Neural cell (in vitro differentiated cells): Measurements from ENCODE around the gene ZNF497. TPM values are rescaled to one million over a fixed set of nuclear protein-coding genes. Genes with fewer than 3 reads are reported as not detected.

ENCODE experiments used
- H2AFZ ChIP-seq: fragments of 200-600, 300-800 bp; sonication (generic), shearing (Covaris generic); 2 replicates; pipeline ENCODE4 v1.6.0; 2014; ENCODE audit warnings: low read depth, mild to moderate bottlenecking, antibody characterized with exemption, low read length, moderate library complexity
- H3F3A ChIP-seq: fragments of 200-600 bp; shearing (Covaris generic); 2 replicates; pipeline ENCODE4 v1.6.1; 2016; ENCODE audit warnings: mild to moderate bottlenecking, moderate library complexity, mixed read lengths, antibody characterized with exemption, low read length; ENCODE audit not compliant: insufficient read depth, poor library complexity, severe bottlenecking
- H3K27ac ChIP-seq: fragments of 200-600, 300-800 bp; sonication (generic), shearing (Covaris generic); 2 replicates; pipeline ENCODE4 v1.5.1; 2014; ENCODE audit warnings: mild to moderate bottlenecking, low read length, moderate library complexity
- H3K27me3 ChIP-seq: fragments of 300-800, 200-600 bp; sonication (generic), shearing (Covaris generic); 2 replicates; pipeline ENCODE4 v1.6.0; 2014; ENCODE audit warnings: mild to moderate bottlenecking, low read depth, low read length, moderate library complexity; ENCODE audit not compliant: insufficient read depth
- H3K36me3 ChIP-seq: fragments of 300-800, 200-600 bp; sonication (generic), shearing (Covaris generic); 2 replicates; pipeline ENCODE4 v1.5.1; 2014; ENCODE audit warnings: mild to moderate bottlenecking, antibody characterized with exemption, low read length, moderate library complexity; ENCODE audit not compliant: insufficient read depth
- H3K4me2 ChIP-seq: fragments of 300-800, 200-600 bp; sonication (generic), shearing (Covaris generic); 2 replicates; pipeline ENCODE4 v1.6.0; 2014; ENCODE audit warnings: mild to moderate bottlenecking, low read length
- H3K4me3 ChIP-seq: fragments of 300-800, 200-600 bp; sonication (generic), shearing (Covaris generic); 2 replicates; pipeline ENCODE4 v1.5.1; 2014; ENCODE audit warnings: mild to moderate bottlenecking, low read length, moderate library complexity
- H3K79me2 ChIP-seq: fragments of 200-600 bp; shearing (Covaris generic); replicated peaks from 2 replicates; pipeline ENCODE4 v1.6.0; 2014; ENCODE audit warnings: mild to moderate bottlenecking, low read length, moderate library complexity; ENCODE audit not compliant: insufficient read depth
- H3K9ac ChIP-seq: fragments of 300-800, 200-600 bp; sonication (generic), shearing (Covaris generic); 2 replicates; pipeline ENCODE4 v1.6.1; 2016; ENCODE audit warnings: mild to moderate bottlenecking, low read length, mixed read lengths
- H3K9me2 ChIP-seq: fragments of 200-600 bp; shearing (Covaris generic); 2 replicates; pipeline ENCODE4 v1.6.1; 2016; ENCODE audit warnings: mild to moderate bottlenecking, low read length, mixed read lengths; ENCODE audit not compliant: insufficient read depth
- H3K9me3 ChIP-seq: fragments of 200-600, 300-800 bp; sonication (generic), shearing (Covaris generic); 2 replicates; pipeline ENCODE4 v1.6.1; 2016; ENCODE audit warnings: mild to moderate bottlenecking, mixed run types, low read length, moderate library complexity, mixed read lengths
- H4K20me1 ChIP-seq: fragments of 200-600 bp; shearing (Covaris generic); 2 replicates; pipeline ENCODE4 v1.6.1; 2016; ENCODE audit warnings: mild to moderate bottlenecking, mixed run types; ENCODE audit not compliant: insufficient read depth
- CTCF ChIP-seq: fragments of 450-650 bp; IDR thresholded peaks from 2 replicates; pipeline ENCODE4 v1.5.1; 2014; ENCODE audit warnings: antibody characterized with exemption, mild to moderate bottlenecking, moderate library complexity; ENCODE audit not compliant: poor library complexity, severe bottlenecking
- EP300 ChIP-seq: fragments of 450-650 bp; conservative IDR thresholded peaks from 2 replicates; pipeline ENCODE4 v1.6.1; 2014; ENCODE audit warnings: antibody characterized with exemption, mild to moderate bottlenecking, moderate library complexity; ENCODE audit not compliant: poor library complexity, severe bottlenecking
- EZH2 ChIP-seq: fragments of 200-600, 300-800 bp; shearing (Covaris generic), sonication (generic); IDR thresholded peaks from 2 replicates; pipeline ENCODE4 v1.6.1; 2014; ENCODE audit warnings: antibody characterized with exemption, low read length, borderline replicate concordance, mild to moderate bottlenecking; ENCODE audit not compliant: insufficient read depth, poor library complexity, severe bottlenecking
- MXI1 ChIP-seq: fragments of 450-650 bp; conservative IDR thresholded peaks from 2 replicates; pipeline ENCODE4 v1.6.1; 2014; ENCODE audit warnings: antibody characterized with exemption, mild to moderate bottlenecking; ENCODE audit not compliant: poor library complexity, severe bottlenecking
- POLR2AphosphoS5 ChIP-seq: IDR thresholded peaks from 2 replicates; pipeline ENCODE4 v1.6.1; 2012
- RAD21 ChIP-seq: fragments of 450-650 bp; conservative IDR thresholded peaks from 2 replicates; pipeline ENCODE4 v1.6.1; 2014; ENCODE audit warnings: antibody characterized with exemption, mild to moderate bottlenecking, moderate library complexity
- REST ChIP-seq: IDR thresholded peaks from 2 replicates; pipeline ENCODE4 v1.6.1; 2012; ENCODE audit warnings: borderline replicate concordance
- SMC3 ChIP-seq: fragments of 450-650 bp; conservative IDR thresholded peaks from 2 replicates; pipeline ENCODE4 v1.6.1; 2014; ENCODE audit warnings: antibody characterized with exemption, mild to moderate bottlenecking, moderate library complexity; ENCODE audit not compliant: poor library complexity
- TAF1 ChIP-seq: IDR thresholded peaks from 2 replicates; pipeline ENCODE4 v1.6.1; 2012; ENCODE audit warnings: low read depth
- polyA plus RNA-seq: library from polyadenylated mRNA; depleted of rRNA; stranded (reverse); fragments of >200 nt; gene quantifications from 2 replicates; pipeline ENCODE4 v1.2.3, GENCODE V29; 2014

The ZNF497 gene
- polyA plus RNA-seq, 1 donor from 2014 or later: 13.7 TPM

GRCh38 chr19:58335630-58336029 lies 26.9 kb downstream of the ZNF497 start:
- Histone ChIP-seq H3K9me3 (no peaks in the 10 kb centered on the region), H3K4me2 (no peak overlapping the region), H2AFZ (no peak overlapping the region), H3K4me3 (no peak overlapping the region), H3K36me3 (peaks cover 10% of the 10 kb centered on the region), H3K9ac (no peak overlapping the region), H3K27me3 (no peaks in the 10 kb centered on the region), H3F3A (no peaks in the 10 kb centered on the region), H3K27ac (no peak overlapping the region), H3K9me2 (no peaks in the 10 kb centered on the region), H4K20me1 (no peaks in the 10 kb centered on the region), H3K79me2 (no peaks in the 10 kb centered on the region)
- TF ChIP-seq EZH2 (no peak), REST (no peak), CTCF (no peak), TAF1 (no peak), MXI1 (no peak), EP300 (no peak), POLR2AphosphoS5 (no peak), SMC3 (no peak), RAD21 (no peak)

- no peaks in the 10 kb centered on the region for H3K79me2 ChIP-seq
- H3K9me2 ChIP-seq: no peaks in the 10 kb centered on the region
- H3K27ac ChIP-seq: no peak overlapping the region
- no peak overlapping the region for H3K9ac ChIP-seq
- H3K4me3 ChIP-seq: no peak overlapping the region
- no peaks in the 10 kb centered on the region for H4K20me1 ChIP-seq
- H3K4me2 ChIP-seq: no peak overlapping the region
- no peak overlapping the region for H2AFZ ChIP-seq
- H3K27me3 ChIP-seq: no peaks in the 10 kb centered on the region
- H3F3A ChIP-seq: no peaks in the 10 kb centered on the region
- H3K9me3 ChIP-seq: no peaks in the 10 kb centered on the region
- H3K36me3 ChIP-seq: peaks cover 10% of the 10 kb centered on the region
- TF ChIP-seq MXI1 (no peak), EZH2 (no peak), EP300 (no peak), SMC3 (no peak), RAD21 (no peak), CTCF (no peak), TAF1 (no peak), REST (no peak), POLR2AphosphoS5 (no peak)
Measured at GRCh38 chr19:58334691-58335249, 27.8 kb downstream of the ZNF497 start.
